Upper lobe of left lung (tissue), 6 donors: ENCODE data around the gene N4BP2. TPM values are rescaled to one million over a fixed set of nuclear protein-coding genes. Genes with fewer than 3 reads are reported as not detected.
A peak's percentile ranks its signal among the peaks of the same experiment; 100 is the strongest.

ENCODE experiments used
- ATAC-seq, 2 donors: fragments of 200-7000 bp; cut with Tn5 transposase; one replicate each; pipeline ENCODE4 v1.9.1; 2022; ENCODE audit warnings: mild to moderate bottlenecking in 2 of 2, moderate library complexity in 2 of 2; ENCODE audit not compliant: low FRiP score in 2 of 2
- DNase-seq, 2 donors: peaks; one replicate each; pipeline ENCODE4 v3.0.0-alpha.2; 2019 to 2020
- H3K27ac ChIP-seq, 4 donors: fragments of 200-600 bp; sonication (generic); one replicate each; pipeline ENCODE4 v1.5.1; 2016 to 2019
- H3K27me3 ChIP-seq, 4 donors: fragments of 200-600 bp; sonication (generic); one replicate each; pipeline ENCODE4 v1.5.1; 2017 to 2019
- H3K36me3 ChIP-seq, 4 donors: fragments of 200-600 bp; sonication (generic); one replicate each; pipeline ENCODE4 v1.5.1; 2016 to 2019
- H3K4me1 ChIP-seq, 4 donors: fragments of 200-600 bp; sonication (generic); one replicate each; pipeline ENCODE4 v1.5.1; 2018 to 2019
- H3K4me3 ChIP-seq, 4 donors: fragments of 200-600 bp; sonication (generic); one replicate each; pipeline ENCODE4 v1.5.1; 2017 to 2019; ENCODE audit warnings: mild to moderate bottlenecking in 2 of 4, moderate library complexity in 1 of 4
- H3K9me3 ChIP-seq, 4 donors: fragments of 200-600 bp; sonication (generic); one replicate each; pipeline ENCODE4 v1.5.1; 2018 to 2019
- CTCF ChIP-seq, 6 experiments: fragments of 450-650 bp in 4 of 6; fragments of 200-600 bp in 2 of 6; sonication (generic) in 2 of 6; IDR thresholded peaks; one replicate each; pipeline ENCODE4 v1.5.1; 2016 to 2019; ENCODE audit warnings: antibody characterized with exemption in 6 of 6
- EP300 ChIP-seq, 4 donors: sonication (generic); formaldehyde crosslinking; IDR thresholded peaks; one replicate each; pipeline ENCODE4 v1.5.1; 2017; ENCODE audit warnings: antibody characterized with exemption in 4 of 4, control low read depth in 2 of 4
- POLR2A ChIP-seq, 4 donors: fragments of 450-650 bp; IDR thresholded peaks; one replicate each; pipeline ENCODE4 v1.5.1; 2016 to 2017; ENCODE audit warnings: antibody characterized with exemption in 4 of 4, mild to moderate bottlenecking in 2 of 4
- POLR2AphosphoS5 ChIP-seq, 2 donors: sonication (generic); formaldehyde crosslinking; IDR thresholded peaks; one replicate each; pipeline ENCODE4 v1.5.1; 2017; ENCODE audit warnings: antibody characterized with exemption in 2 of 2
- WGBS, 2 donors: methylation state at CpG; one replicate each; pipeline ENCODE4 v1.1.5; 2017 to 2018; 5-methylcytosine and 5-hydroxymethylcytosine counted together
- total RNA-seq, 6 donors: library from RNA; depleted of rRNA in 4 of 6; stranded (reverse); fragments of >200 nt in 4 of 6; gene quantifications; one replicate each; pipeline versions ENCODE4 v1.1.0 to v1.2.1, GENCODE V29; 2016 to 2021
- donor health status: DM: no; HTN: no; CAD: no; lungs with moderate emphysema.
- donor health status: DM: no; HTN: yes; CAD: no; lungs with severe emphysema.

The N4BP2 gene
- total RNA-seq, 6 donors from 2014 or later, result 7.1 to 29.3 (median 9.1) TPM

- peak in 1 of 2 donors; percentile 79 for DNase-seq
- peaks cover 0 to 4% (median 0%) of the 10 kb centered on the region in 4 donors for H3K36me3 ChIP-seq
- no peak overlapping the region for H3K27ac ChIP-seq
- WGBS, 2 donors, result 80 to 81% methylated on average over 3 of the region's 3 CpGs
- no peaks in the 10 kb centered on the region for H3K27me3 ChIP-seq
- peak; percentile 82 to 92 for ATAC-seq
- H3K4me1 ChIP-seq, result no peaks in the 10 kb centered on the region
- H3K4me3 ChIP-seq, result no peak overlapping the region
- no peak for TF ChIP-seq EP300 (IDR thresholded peaks at IDR 0.05)
- TF ChIP-seq CTCF (IDR thresholded peaks at IDR 0.05), result peak; percentile 82 to 95 (median 87)
- H3K9me3 ChIP-seq, result no peaks in the 10 kb centered on the region
Observed at GRCh38 chr4:40149960-40150385, 93.3 kb downstream of the N4BP2 start.

- Histone ChIP-seq H3K27ac (no peak overlapping the region), H3K4me1 (no peaks in the 10 kb centered on the region), H3K9me3 (no peaks in the 10 kb centered on the region), H3K36me3 (no peaks in the 10 kb centered on the region), H3K27me3 (no peaks in the 10 kb centered on the region), H3K4me3 (no peak overlapping the region)
- no peak for TF ChIP-seq CTCF (IDR thresholded peaks at IDR 0.05)
- no peak for TF ChIP-seq POLR2AphosphoS5 (IDR thresholded peaks at IDR 0.05)
- no peak for TF ChIP-seq POLR2A (IDR thresholded peaks at IDR 0.05)
- no peak for DNase-seq
- no peak for ATAC-seq
- 69 to 78% methylated on average over 3 of the region's 3 CpGs for WGBS, 2 donors
Observed at GRCh38 chr4:40150932-40151331, 94.3 kb downstream of the N4BP2 start.

GRCh38 chr4:40152637-40153036 is 96.0 kb downstream of the N4BP2 start:
- WGBS, 2 donors, result 73 to 84% methylated on average over 4 of the region's 4 CpGs
- Histone ChIP-seq H3K36me3 (no peaks in the 10 kb centered on the region), H3K9me3 (no peaks in the 10 kb centered on the region), H3K27ac (no peak overlapping the region), H3K4me1 (no peaks in the 10 kb centered on the region), H3K4me3 (no peak overlapping the region), H3K27me3 (no peaks in the 10 kb centered on the region)
- no peak for DNase-seq
- ATAC-seq, result no peak
- TF ChIP-seq POLR2A (IDR thresholded peaks at IDR 0.05) (no peak), EP300 (IDR thresholded peaks at IDR 0.05) (no peak), POLR2AphosphoS5 (IDR thresholded peaks at IDR 0.05) (no peak), CTCF (IDR thresholded peaks at IDR 0.05) (no peak)

- no peak overlapping the region for H3K27ac ChIP-seq
- H3K4me3 ChIP-seq, result no peak overlapping the region
- H3K9me3 ChIP-seq, result no peaks in the 10 kb centered on the region
- ATAC-seq, result no peak
- DNase-seq, result no peak
- no peaks in the 10 kb centered on the region for H3K27me3 ChIP-seq
- no peaks in the 10 kb centered on the region for H3K36me3 ChIP-seq
- 45 to 65% methylated on average over 4 of the region's 4 CpGs for WGBS, 2 donors
- TF ChIP-seq EP300 (IDR thresholded peaks at IDR 0.05) (no peak), POLR2AphosphoS5 (IDR thresholded peaks at IDR 0.05) (no peak), CTCF (IDR thresholded peaks at IDR 0.05) (no peak), POLR2A (IDR thresholded peaks at IDR 0.05) (no peak)
- H3K4me1 ChIP-seq, result no peaks in the 10 kb centered on the region
Observed at GRCh38 chr4:40157436-40157835, 100.8 kb downstream of the N4BP2 start.

GRCh38 chr4:40160258-40160657 is 103.6 kb downstream of the N4BP2 start:
- no peaks in the 10 kb centered on the region for H3K27me3 ChIP-seq
- no peaks in the 10 kb centered on the region for H3K9me3 ChIP-seq
- H3K36me3 ChIP-seq, result no peaks in the 10 kb centered on the region
- DNase-seq (no peak), ATAC-seq (no peak)
- no peak for TF ChIP-seq EP300 (IDR thresholded peaks at IDR 0.05)
- TF ChIP-seq POLR2A (IDR thresholded peaks at IDR 0.05), result no peak
- no peak for TF ChIP-seq CTCF (IDR thresholded peaks at IDR 0.05)
- TF ChIP-seq POLR2AphosphoS5 (IDR thresholded peaks at IDR 0.05), result no peak
- H3K4me3 ChIP-seq, result no peak overlapping the region
- no peaks in the 10 kb centered on the region for H3K4me1 ChIP-seq
- H3K27ac ChIP-seq, result no peak overlapping the region
- WGBS, 2 donors, result 96 to 97% methylated on average over 9 of the region's 9 CpGs
